Lung microvascular endothelial cell (primary cell): ENCODE measurements around the gene DNMBP. TPM values are rescaled to one million over a fixed set of nuclear protein-coding genes. Genes with fewer than 3 reads are reported as not detected.
"Not testable (repeated sequence)": the region's sequence is repeated elsewhere in the genome, so short reads cannot be mapped to it uniquely, and the experiment has no call there.

Experiments used
- DNase-seq, 2 donors: peaks; one replicate each; pipeline versions ENCODE4 v3.0.0 to v3.0.0-alpha.2; 2010; ENCODE audit warnings: low read depth in 2 of 2
- total RNA-seq: library from RNA; depleted of rRNA; stranded (reverse); fragments of >200 nt; gene quantifications from 2 replicates; pipeline ENCODE4 v1.2.1, GENCODE V29; 2014

DNMBP gene
- total RNA-seq, 1 donor from 2014 or later: 31.7 TPM

GRCh38 chr10:99993701-99994689 is 15.8 kb downstream of the DNMBP start:
- peak; percentile 65 to 91 for DNase-seq

DNA sequence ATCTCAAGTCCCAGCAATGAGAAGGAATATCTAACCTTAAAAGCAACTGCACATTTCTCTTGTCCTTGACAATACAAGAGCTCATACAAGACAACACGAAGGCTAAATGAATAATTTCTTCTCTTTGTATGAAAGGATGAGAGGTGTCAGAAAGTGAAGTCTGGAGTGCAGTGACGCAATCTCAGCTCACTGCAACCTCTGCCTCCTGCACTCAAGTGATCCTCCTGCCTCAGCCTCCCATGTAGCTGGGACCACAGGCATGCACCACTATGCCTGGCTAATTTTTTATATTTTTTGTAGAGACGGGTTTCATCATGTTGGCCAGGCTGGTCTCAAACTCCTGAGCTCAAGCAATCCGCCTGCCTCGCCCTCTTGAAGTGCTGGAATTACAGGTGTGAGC is 24.1 kb downstream of the DNMBP start:
- not testable (repeated sequence) for DNase-seq

DNA sequence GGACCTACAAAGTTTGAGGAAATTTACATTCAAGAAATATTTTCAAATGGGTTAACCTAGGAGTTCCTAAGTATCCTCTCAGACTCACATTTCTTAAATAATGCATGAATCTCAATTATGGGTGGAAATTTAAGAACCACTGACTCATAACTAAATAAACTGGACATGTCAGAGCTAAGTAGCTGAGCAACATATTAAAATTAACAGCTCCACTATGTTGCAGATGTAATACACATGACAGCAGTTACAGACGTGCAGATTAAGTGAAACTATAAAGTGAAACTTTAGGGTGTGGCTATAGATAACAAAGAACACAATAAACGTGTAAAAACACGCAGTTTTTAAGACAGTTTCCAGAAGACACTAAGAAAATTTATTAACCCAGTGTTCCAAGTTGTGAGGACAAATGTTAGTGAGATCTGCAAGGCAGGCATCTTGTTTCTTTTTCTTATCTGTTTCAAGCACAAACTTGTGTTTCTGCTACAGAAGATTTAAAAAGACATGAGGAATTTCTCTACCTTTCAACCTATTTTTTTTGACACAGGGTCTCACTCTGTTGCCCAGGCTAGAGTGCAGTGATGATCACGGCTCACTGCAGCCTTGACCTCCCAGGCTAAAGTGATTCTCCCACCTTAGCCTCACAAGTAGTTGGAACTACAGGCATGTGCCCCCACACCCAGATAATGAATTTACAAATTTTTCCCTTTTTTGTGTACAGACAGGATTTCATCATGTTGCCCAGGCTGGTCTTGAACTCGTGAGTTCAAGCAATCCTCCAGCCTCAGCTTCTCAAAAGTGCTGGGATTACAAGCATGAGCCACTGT is 25.3 kb downstream of the DNMBP start:
- peak in 1 of 2 donors; percentile 27 for DNase-seq

DNA sequence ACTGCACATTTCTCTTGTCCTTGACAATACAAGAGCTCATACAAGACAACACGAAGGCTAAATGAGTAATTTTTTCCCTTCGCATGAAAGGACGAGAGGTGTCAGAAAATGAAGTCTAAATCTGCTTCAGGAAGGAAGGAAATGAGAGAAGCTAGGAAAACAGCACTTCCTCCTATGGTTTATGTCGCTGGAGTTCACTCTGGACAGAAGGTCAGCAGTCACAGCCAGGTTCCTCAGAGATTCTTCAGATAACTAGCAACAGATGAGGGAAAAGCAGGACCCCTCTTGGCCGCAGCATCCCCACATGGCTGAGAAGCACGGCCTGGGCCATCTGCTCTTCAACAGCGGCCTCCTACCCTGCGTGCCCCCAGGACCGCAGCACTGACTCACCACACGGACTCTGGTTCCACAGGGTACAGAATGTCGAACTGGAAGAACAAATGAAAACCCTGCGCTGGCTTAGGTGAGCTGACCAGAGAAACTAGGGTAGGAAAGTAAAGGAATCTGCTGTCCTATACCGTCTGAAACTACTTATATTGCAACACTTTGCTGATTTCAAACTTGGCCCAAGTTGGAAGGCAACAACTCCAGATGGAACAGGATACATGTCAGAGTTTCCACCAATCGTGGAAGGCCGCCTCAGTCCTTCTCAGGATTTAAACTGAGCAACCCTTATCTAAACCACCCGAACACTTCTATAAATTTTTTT is 26.3 kb downstream of the DNMBP start:
- peak; percentile 84 to 91 for DNase-seq

GRCh38 chr10:99982728-99983127 is 27.0 kb downstream of the DNMBP start:
- DNase-seq: no peak

GRCh38 chr10:99981581-99982199 is 28.1 kb downstream of the DNMBP start:
- DNase-seq: no peak

- no peak for DNase-seq
Measured at GRCh38 chr10:99979066-99979685, 30.6 kb downstream of the DNMBP start.

GRCh38 chr10:99977916-99978315 is 31.8 kb downstream of the DNMBP start:
- DNase-seq: no peak

GRCh38 chr10:99976886-99977665 is 32.7 kb downstream of the DNMBP start:
- DNase-seq: peak; percentile 45 to 94

GRCh38 chr10:99975942-99976809 is 33.6 kb downstream of the DNMBP start:
- peak in 1 of 2 donors; percentile 58 for DNase-seq

DNA sequence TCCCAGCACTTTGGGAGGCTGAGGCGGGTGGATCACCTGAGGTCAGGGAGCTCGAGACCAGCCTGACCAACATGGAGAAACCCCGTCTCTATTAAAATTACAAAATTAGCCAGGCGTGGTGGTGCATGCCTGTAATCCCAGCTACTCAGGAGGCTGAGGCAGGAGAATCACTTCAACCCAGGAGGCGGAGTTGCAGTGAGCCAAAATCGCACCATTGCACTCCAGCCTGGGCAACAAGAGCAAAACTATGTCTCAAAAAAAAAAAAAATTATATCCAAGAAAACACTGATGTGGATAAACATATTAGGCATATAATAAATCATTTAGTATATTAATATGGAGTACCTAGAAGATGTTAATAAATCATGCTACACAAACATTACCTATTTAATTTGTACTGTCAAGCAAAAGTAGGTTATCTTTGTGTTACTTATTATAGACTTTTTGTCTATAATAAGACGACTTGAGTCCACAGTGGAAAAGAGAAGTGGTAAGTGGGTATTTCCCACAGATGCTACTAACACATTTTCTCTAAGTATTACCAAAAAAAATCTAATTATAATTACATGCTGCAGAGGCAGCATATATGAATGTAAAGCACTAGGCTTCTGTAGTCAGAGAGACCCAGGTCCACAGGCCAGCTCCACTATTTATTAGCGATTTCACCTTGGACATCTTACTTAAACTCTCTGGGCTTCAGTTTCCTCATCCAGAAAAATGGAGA is 34.5 kb downstream of the DNMBP start:
- no peak for DNase-seq

DNA sequence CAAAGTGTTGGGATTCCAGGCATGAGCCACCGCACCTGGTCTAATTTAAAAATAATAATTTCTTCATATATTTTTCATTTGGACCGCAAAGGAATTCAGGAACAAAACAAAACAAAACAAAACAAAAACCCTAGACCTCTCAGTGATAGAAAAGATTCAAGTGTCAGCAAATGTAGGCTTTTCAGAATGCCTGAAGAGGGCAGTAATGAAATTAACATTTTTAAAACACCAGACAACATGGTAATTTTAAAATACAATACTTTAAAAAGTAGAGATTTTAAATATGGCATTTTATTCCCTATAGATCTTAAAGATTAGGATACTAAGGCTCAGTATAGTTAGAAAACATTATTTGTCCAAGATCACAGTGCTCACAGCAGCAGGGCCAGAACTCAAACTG is 36.6 kb downstream of the DNMBP start:
- DNase-seq: no peak

DNA sequence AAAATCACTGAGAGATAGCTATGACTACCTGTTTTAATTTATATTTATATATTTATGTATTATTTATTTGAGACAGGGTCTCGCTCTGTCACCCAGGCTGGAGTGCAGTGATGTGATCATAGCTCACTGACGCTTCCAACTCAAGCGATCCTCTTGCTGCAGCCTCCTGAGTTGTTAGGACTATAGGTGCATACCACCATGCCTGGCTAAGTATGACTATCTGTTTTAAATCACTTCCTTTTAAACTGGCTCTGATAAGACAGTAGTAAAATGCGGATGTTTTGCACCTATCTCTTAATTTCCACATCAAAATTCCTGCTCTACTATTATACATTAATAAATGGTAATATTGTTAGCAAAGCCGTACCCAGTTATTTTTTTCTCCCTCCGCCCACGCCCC is 41.8 kb downstream of the DNMBP start:
- DNase-seq: no peak

- DNase-seq: peak; percentile 38 to 93
Measured at GRCh38 chr10:99966306-99966705, 43.4 kb downstream of the DNMBP start.

DNA sequence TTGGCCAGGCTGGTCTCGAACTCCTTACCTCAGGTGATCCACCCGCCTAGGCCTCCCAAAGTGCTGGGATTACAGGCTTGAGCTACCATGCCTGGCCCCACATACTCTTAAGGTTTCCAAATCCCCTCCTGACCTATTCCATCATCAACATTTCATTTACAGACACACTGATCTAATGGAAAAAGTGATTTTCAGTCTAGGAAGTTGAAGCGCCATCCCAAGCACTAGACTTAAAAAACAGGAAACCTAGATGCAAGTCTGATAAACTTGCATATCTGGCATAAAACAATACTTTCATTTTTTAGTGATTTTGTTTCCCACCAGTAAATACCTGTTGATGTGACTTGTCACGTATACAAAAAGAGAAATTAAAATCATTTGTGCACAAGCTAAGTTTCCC is 44.0 kb downstream of the DNMBP start:
- peak; percentile 84 to 88 for DNase-seq

DNA sequence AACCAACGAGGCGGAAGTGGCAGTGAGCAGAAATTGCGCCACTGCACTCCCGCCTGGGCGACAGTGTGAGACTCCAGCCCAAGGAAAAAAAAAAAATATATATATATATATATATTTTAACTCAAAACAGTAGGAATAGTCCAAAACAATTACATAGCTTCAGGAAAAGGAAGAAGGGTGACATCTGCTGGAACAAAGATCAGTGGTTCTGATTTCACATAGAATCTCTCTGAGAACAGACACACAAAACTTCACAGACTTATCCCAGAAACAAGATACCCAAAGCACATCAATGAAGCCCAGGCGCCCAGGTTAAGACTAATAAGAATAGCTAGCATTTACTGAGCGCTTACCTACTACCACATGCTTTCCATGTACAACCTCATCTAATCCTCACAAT is 45.0 kb downstream of the DNMBP start:
- peak; percentile 74 to 75 for DNase-seq

- DNase-seq: peak; percentile 21 to 34
Measured at GRCh38 chr10:99963467-99964165, 46.1 kb downstream of the DNMBP start.

DNA sequence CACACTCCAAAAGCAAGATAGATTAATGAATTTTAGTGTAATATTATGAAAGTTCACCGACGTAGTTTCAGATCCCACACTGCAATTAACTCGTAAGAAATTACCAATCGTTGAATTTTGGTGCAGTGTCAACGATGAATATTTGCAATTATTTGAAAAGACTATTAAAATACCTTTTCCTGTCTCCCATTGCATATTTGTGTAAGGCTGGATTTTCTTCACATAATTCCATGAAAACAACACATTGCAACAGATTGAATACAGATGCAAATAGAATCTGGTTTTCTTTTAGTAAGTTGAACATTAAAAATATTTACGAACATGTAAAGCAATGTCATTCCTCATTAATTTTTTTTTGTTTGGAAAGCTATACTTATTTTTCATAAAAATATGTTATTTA is 50.9 kb downstream of the DNMBP start:
- DNase-seq: no peak
